Activated CD8-positive, alpha-beta memory T cell treated with anti-CD3 and anti-CD28 coated beads for 48 hours (primary cell): Measurements from ENCODE around the gene IL31RA.
A peak's percentile ranks its signal among the peaks of the same experiment; 100 is the strongest.

Source experiments
- DNase-seq, 3 experiments: peaks; one replicate each; pipeline ENCODE4 v3.0.0-alpha.2; 2020; ENCODE audit warnings: low read depth in 2 of 3, low spot score in 2 of 3

Gene IL31RA

DNA sequence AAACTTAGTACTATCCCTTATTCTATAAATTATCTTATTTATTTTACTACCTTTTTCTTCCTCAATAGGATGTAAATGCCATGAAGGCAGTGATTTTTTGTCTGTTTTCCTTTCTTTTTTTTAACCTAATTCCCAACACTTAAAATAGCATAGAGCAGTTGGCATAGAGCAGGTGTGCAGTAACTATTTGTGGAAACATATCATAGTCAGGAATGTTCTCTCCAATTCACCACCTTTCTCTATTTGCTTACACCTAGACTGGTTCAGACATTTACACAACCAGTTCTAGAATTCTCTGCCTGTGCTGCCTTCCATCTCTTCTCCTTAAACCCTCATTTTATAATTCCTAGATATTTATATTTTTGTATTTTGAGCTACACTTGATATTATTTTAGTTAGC is 49.6 kb downstream of the IL31RA start:
- no peak for DNase-seq

GRCh38 chr5:55902696-55903095 is 51.5 kb downstream of the IL31RA start:
- no peak for DNase-seq

- peak; percentile 45 to 67 (median 55) for DNase-seq
Observed at GRCh38 chr5:55903121-55903701, 52.1 kb downstream of the IL31RA start.

DNA sequence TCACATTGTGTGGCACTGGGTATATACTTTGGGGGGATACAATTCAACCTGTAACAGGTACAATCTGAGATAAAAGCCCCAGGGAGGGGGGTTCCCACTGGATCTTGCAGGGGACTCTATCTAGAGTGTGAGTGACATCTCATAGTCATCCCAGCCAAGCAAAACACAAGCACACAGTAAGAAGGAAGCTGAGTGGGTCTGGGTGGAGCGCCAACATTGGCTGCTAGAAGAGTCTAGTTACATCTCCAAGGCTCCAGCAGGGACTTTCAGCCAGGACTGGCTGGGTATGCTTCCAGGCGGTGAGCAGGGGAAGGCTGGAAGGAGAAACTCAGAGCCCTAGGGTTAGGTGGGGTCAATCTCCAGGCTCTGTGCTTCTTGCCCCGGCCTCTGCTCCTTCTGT is 53.0 kb downstream of the IL31RA start:
- DNase-seq, result no peak

DNA sequence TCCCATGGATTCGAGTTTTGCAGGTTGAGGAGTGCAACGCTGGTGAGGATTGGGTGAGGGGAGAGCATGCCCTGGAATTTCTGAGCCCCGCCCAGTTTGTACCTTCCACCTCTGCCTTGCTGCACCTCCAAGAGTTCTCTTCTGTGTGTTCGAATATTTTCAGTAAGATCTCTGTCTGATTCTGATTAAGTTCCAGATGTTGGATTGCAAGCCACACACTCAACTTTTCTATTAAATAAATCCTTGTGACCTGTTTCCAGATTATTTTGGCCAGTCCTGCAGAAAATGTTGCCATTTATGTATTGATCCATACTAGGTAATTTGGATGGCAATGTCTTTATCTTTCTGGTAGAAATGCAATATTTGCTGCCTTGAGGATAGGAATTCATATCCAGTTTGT is 54.1 kb downstream of the IL31RA start:
- no peak for DNase-seq

GRCh38 chr5:55907927-55908326 is 56.8 kb downstream of the IL31RA start:
- DNase-seq, result no peak

GRCh38 chr5:55908804-55909203 is 57.6 kb downstream of the IL31RA start:
- DNase-seq, result no peak

GRCh38 chr5:55911784-55912653 is 60.9 kb downstream of the IL31RA start:
- DNase-seq, result no peak

- DNase-seq, result no peak
Observed at GRCh38 chr5:55913466-55914413, 62.6 kb downstream of the IL31RA start.

GRCh38 chr5:55914971-55915370 is 63.8 kb downstream of the IL31RA start:
- no peak for DNase-seq

- no peak for DNase-seq
Observed at GRCh38 chr5:55915783-55916182, 64.6 kb downstream of the IL31RA start.

DNA sequence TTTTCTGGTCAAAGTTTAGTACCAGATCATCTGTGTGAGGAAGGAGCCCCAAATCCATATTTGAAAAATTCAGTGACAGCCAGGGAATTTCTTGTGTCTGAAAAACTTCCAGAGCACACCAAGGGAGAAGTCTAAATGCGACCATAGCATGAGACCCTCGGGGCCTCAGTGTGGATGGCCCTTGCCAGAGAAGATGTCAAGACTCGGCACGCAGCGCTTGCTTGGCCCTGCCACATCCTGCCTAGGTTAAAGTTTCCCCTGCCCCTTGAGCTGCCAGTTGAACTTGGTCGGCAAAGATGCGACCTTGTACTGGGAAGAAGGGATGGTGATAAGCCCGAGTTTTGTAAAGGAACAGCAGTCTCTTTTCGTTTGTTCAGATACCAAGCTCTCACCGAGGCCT is 65.8 kb downstream of the IL31RA start:
- no peak for DNase-seq

DNA sequence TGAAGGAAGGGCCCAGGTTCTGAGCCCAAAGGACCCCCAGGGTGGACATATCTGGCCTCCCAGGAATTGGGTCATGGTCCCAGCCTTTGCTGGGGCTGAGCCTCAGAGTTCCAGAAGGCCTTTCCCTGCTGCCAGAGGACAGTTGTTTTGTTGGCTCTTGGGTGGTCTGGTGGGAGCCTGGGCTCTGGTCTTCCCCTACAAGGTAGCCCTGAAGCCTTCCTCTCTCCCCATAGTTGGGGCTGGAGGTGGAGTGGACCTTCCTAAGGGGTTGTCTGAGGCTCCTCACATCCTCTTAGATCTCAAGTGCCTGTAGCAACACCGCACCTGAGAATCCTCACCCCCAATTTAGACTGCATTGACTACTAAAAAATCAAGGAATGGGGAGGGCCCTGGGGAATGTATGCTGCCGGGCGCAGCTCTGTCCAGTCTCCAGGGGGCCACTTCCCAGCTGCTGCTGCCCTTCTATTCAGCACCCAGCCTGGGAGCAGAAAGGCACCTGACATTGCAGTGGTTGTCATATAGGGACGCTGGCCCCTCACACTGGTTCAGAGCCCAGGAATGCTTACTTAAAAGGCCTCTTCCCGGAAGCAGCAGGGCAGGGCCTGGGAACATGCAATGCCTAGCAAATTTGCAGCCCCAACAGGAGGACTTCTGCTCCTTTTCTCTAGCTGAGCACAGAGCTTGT is 66.4 kb downstream of the IL31RA start:
- DNase-seq, result no peak

GRCh38 chr5:55918087-55919035 is 67.2 kb downstream of the IL31RA start:
- no peak for DNase-seq

DNA sequence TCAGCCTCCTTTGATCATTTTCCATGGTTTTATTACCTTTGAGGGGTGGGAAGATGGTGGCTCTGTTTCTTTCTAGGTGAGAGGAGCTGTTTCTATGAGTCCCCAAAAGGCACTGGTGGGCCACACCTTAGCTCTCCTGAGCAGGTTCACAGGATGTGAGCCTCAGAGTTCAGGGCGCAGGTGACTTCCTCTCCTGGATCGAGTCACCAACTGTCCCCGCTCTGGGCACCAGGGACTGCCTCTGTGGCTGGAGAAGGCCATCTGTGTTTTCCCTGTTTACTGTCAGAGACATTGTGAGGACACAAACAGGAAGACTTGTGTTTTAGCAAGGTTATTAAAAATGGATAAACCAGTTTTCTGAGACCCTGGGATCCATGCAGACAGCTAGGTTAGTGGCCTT is 68.5 kb downstream of the IL31RA start:
- no peak for DNase-seq

DNA sequence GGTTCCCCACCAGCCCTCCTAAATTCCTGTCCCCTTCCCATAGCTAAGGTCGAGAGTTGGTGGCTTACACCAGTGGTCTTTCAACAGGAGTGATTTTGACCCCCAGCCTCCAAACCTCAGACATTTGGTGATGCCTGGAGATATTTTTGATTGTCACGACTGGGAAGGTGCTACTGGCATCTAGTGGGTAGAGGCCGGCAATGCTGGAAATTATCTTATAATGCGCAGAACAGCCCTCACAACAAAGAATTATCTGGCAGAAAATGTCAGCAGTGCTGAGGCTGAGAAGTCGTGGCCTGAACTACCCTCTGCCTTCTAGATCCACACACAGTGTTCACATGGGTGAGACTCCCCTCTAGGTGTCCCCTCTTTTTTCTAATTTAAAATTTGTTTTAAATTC is 69.6 kb downstream of the IL31RA start:
- no peak for DNase-seq

DNA sequence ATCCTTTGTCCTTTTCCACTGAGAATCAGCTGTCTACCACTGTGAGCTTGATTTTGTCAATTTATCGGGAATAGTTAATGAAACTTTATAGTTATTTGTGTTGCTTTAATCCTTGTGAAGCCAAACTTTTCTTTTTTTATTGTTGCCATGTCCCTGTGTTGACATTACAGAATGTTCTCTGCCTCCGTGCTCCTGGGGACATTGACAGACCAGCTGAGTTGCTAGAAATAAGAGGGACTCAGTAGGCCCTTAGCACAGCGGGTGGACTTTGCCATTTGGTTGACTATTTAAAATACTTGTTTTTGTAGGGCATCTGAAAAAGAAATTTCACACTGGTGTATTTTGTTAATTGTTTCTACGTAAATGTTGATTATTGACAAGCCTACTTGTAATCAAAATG is 70.5 kb downstream of the IL31RA start:
- no peak for DNase-seq

DNA sequence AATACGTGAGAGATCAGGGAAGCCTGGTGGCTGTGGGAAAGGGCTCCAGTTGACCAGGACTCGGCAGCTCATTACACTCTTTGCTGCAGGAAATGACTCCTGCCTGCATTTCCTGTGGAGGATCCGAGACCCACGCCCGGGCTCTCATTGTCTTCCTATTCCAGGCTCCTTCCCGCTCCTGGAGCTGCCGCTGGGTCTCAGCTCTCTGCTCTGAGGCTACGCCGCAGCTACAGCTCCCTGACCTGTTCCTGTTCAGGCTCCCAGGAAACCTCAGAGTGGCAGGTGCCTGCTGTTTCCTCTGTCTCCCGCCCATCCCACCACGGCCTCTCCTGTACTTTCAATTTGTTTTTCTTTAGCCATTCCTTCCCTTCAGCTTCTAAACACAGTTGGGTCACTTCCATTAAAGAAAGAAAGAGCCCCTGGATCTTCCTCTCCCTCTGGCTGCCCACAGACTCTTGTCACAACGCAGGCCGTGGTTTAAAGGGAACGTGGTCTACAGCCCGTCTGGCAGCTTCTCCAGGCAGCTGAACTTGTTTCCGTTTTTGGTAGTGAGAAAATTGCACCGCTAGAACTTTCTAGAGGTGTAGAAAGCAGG is 72.1 kb downstream of the IL31RA start:
- DNase-seq, result no peak

DNA sequence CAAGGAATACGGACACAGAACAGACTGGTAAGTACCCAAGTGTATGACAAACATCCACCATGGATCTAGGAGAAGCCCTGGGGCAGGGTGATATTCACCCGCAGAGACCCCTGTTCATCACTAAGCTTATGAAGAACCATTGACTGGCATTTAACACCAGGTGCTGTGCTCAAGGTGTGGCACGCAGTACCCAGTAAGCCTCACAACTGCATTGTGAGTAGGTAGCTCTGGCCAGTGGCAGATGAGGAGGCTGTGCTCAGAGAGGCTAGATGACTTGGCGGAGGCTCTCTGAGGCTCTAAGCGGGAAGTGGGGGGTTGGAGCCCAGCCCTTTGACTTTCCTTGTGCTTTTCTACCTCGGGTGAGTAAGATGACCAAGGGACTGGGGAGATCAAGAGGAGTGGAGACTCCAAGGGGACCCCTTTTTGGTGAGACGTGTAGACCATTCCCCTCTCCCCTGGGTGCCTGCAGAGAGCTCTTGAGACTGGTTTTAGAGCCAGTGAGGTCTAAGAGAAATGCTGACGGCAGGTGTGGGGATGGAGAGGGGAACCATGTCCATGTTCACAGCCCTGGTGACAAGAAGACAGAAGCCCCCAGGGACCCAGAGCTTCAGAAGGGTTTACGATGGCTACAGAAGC is 72.8 kb downstream of the IL31RA start:
- DNase-seq, result no peak
